Aorta (tissue), 5 donors: Measurements from ENCODE around the gene PAPLN. TPM values are rescaled to one million over a fixed set of nuclear protein-coding genes. Genes with fewer than 3 reads are reported as not detected.

Source experiments
- ATAC-seq: fragments of 200-7000 bp; cut with Tn5 transposase; one replicate; pipeline ENCODE4 v1.9.1; 2022; ENCODE audit warnings: moderate library complexity; ENCODE audit not compliant: low FRiP score
- DNase-seq, 2 donors: peaks; one replicate each; pipeline ENCODE4 v3.0.0-alpha.2; 2020
- H3K27ac ChIP-seq, 2 donors: one replicate each; pipeline ENCODE4 v1.5.1; 2013; ENCODE audit warnings: low read length in 2 of 2, mild to moderate bottlenecking in 2 of 2, moderate library complexity in 2 of 2, control low read depth in 1 of 2, inconsistent platforms in 1 of 2, low read depth in 1 of 2
- H3K27me3 ChIP-seq, 2 donors: one replicate each; pipeline ENCODE4 v1.6.1; 2013; ENCODE audit warnings: control low read depth in 1 of 2, low read length in 1 of 2, mild to moderate bottlenecking in 1 of 2, moderate library complexity in 1 of 2; ENCODE audit not compliant: insufficient read depth in 2 of 2, control insufficient read depth in 1 of 2
- H3K36me3 ChIP-seq, 2 donors: one replicate each; pipeline ENCODE4 v1.6.1; 2013; ENCODE audit warnings: control low read depth in 1 of 2, low read length in 1 of 2, mild to moderate bottlenecking in 1 of 2; ENCODE audit not compliant: insufficient read depth in 2 of 2, control insufficient read depth in 1 of 2
- H3K4me1 ChIP-seq, 2 donors: one replicate each; pipeline ENCODE4 v1.6.1; 2013; ENCODE audit warnings: low read length in 2 of 2, control low read depth in 1 of 2, mild to moderate bottlenecking in 1 of 2, moderate library complexity in 1 of 2; ENCODE audit not compliant: insufficient read depth in 2 of 2, control insufficient read depth in 1 of 2
- H3K4me3 ChIP-seq, 2 donors: one replicate each; pipeline ENCODE4 v1.5.1; 2013; ENCODE audit warnings: low read length in 2 of 2, control low read depth in 1 of 2, mild to moderate bottlenecking in 1 of 2
- H3K9me3 ChIP-seq: one replicate; pipeline ENCODE4 v1.6.1; 2013; ENCODE audit warnings: mild to moderate bottlenecking, low read length; ENCODE audit not compliant: control insufficient read depth
- WGBS, 2 donors: extraction: QIAGEN DNeasy Blood & Tissue Kit; methylation state at CpG; one replicate each; pipeline ENCODE4 v1.1.7; 2013; 5-methylcytosine and 5-hydroxymethylcytosine counted together
- intact Hi-C, 2 donors: fragments of 100-400 bp; cut with DNase I; formaldehyde crosslinking; loops; one replicate each; pipeline versions ENCODE4 v1.14.2 to v1.15.0; 2022
- polyA plus RNA-seq, 2 donors: library from polyadenylated mRNA; stranded (reverse); fragments of 200-250 nt; gene quantifications; one replicate each; pipeline ENCODE4 v1.2.3, GENCODE V29; 2013
- total RNA-seq, 2 donors: library from RNA; stranded (reverse); fragmentation: NEBNext Ultra II Directional; extraction: Animal tissue kit (Norgen Biotek cat#: 25700); gene quantifications; one replicate each; pipeline ENCODE4 v1.2.1, GENCODE V29; 2021
- donor health status: healthy with polysubstance abuse.
- donor health status: Bipolar disorder and iron deficiency.
- donor health status: DM: no; HTN: no; CAD: no.
- donor health status: DM: no; HTN: no; CAD: no.
- donor health status: DM: yes; HTN: yes; CAD: no.

The PAPLN gene
- total and polyA plus RNA-seq, 4 donors: 3.1 to 21.4 (median 7.8) TPM

- DNase-seq: peak; percentile 77 to 86
- no peaks in the 10 kb centered on the region for H3K9me3 ChIP-seq
- H3K27me3 ChIP-seq: no peaks in the 10 kb centered on the region
- H3K27ac ChIP-seq: peak overlapping the region in 1 of 2 donors; percentile 58
- intact Hi-C loops: no loop called here
- H3K4me1 ChIP-seq: no peaks in the 10 kb centered on the region
- ATAC-seq: peak; percentile 85
- WGBS, 2 donors: 3 to 4% methylated on average over 48 of the region's 48 CpGs
- H3K4me3 ChIP-seq: peak overlapping the region; percentile 28 to 29
- no peaks in the 10 kb centered on the region for H3K36me3 ChIP-seq
Observed at GRCh38 chr14:73269729-73270531, 32.6 kb downstream of the PAPLN start.

- no peak overlapping the region for H3K4me3 ChIP-seq
- no peaks in the 10 kb centered on the region for H3K27me3 ChIP-seq
- intact Hi-C loops: no loop called here
- H3K9me3 ChIP-seq: no peaks in the 10 kb centered on the region
- ATAC-seq (no peak), DNase-seq (no peak)
- peaks cover 3% of the 10 kb centered on the region in 2 donors for H3K36me3 ChIP-seq
- no peak overlapping the region for H3K27ac ChIP-seq
- WGBS, 2 donors: 23 to 26% methylated on average over 6 of the region's 6 CpGs
- H3K4me1 ChIP-seq: no peaks in the 10 kb centered on the region
Observed at GRCh38 chr14:73272393-73272792, 35.1 kb downstream of the PAPLN start.

DNA sequence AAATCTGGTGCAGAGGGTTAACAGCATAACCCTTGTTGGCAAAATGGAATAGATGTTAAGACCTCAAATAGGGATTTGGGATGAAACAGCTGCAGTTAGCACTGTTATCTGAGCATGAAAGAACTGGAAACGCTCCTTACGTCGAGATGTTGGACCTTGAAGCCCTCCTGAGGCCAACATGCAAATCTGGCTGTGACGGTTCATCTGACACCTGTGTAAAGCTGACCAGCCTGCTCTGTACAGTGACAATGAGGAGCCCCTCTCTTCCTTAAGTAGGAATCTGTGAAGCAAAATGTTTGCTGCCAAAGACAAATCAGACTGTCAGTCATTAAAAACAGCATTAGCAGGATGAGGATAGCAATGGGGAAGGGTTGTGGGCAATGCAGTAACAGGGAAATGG lies 36.5 kb downstream of the PAPLN start:
- no peak for ATAC-seq
- no peaks in the 10 kb centered on the region for H3K4me1 ChIP-seq
- no peak for DNase-seq
- H3K27me3 ChIP-seq: no peaks in the 10 kb centered on the region
- WGBS, 2 donors: 84 to 87% methylated on average over 4 of the region's 4 CpGs
- H3K9me3 ChIP-seq: no peaks in the 10 kb centered on the region
- no peak overlapping the region for H3K27ac ChIP-seq
- no peak overlapping the region for H3K4me3 ChIP-seq
- intact Hi-C loops: no loop called here
- peaks cover 3% of the 10 kb centered on the region in 2 donors for H3K36me3 ChIP-seq

- WGBS, 2 donors: 87 to 91% methylated on average over 7 of the region's 7 CpGs
- intact Hi-C loops: no loop called here
- peaks cover 3 to 5% of the 10 kb centered on the region in 2 donors for H3K36me3 ChIP-seq
Observed at GRCh38 chr14:73276836-73277235, 39.5 kb downstream of the PAPLN start.

GRCh38 chr14:73277376-73277775 lies 40.1 kb downstream of the PAPLN start:
- no peaks in the 10 kb centered on the region for H3K4me1 ChIP-seq
- WGBS, 2 donors: 94 to 98% methylated on average over 2 of the region's 2 CpGs
- DNase-seq (no peak), ATAC-seq (no peak)
- intact Hi-C loops: no loop called here
- no peak overlapping the region for H3K27ac ChIP-seq
- peaks cover 5 to 7% of the 10 kb centered on the region in 2 donors for H3K36me3 ChIP-seq
- no peaks in the 10 kb centered on the region for H3K27me3 ChIP-seq
- no peak overlapping the region for H3K4me3 ChIP-seq
- H3K9me3 ChIP-seq: no peaks in the 10 kb centered on the region

More at GRCh38 chr14:73276836-73277235, 39.5 kb downstream of the PAPLN start:
- DNase-seq: no peak
- ATAC-seq: no peak
- H3K4me3 ChIP-seq: no peak overlapping the region
- H3K27ac ChIP-seq: no peak overlapping the region
- H3K4me1 ChIP-seq: no peaks in the 10 kb centered on the region
- H3K9me3 ChIP-seq: no peaks in the 10 kb centered on the region
- H3K27me3 ChIP-seq: no peaks in the 10 kb centered on the region

DNA sequence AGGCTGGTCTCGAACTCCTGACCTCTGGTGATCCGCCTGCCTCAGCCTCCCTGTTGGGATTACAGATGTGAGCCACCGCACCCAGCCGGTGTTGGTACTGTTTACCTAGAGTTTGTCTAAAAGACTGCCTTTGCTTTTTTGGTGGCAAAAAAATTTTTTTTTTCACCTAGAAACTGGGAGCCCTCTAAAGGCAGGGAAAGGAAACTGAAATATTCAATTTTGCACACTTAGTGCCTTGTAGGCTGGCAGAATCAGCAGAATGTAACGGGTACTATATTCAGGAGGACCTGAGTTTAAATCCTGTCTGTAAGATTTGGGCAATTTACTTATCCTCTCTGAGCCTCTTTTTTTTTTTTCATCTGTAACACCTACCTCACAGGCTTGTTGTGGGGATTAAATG lies 43.6 kb downstream of the PAPLN start:
- no peak overlapping the region for H3K4me3 ChIP-seq
- ATAC-seq (no peak), DNase-seq (no peak)
- no peaks in the 10 kb centered on the region for H3K27me3 ChIP-seq
- peaks cover 8 to 9% of the 10 kb centered on the region in 2 donors for H3K36me3 ChIP-seq
- H3K27ac ChIP-seq: no peak overlapping the region
- intact Hi-C loops: no loop called here
- 94 to 96% methylated on average over 5 of the region's 5 CpGs for WGBS, 2 donors
- no peaks in the 10 kb centered on the region for H3K4me1 ChIP-seq
- H3K9me3 ChIP-seq: no peaks in the 10 kb centered on the region

- intact Hi-C loops: no loop called here
- Histone ChIP-seq H3K4me1 (no peaks in the 10 kb centered on the region), H3K9me3 (no peaks in the 10 kb centered on the region), H3K36me3 (peaks cover 6 to 7% of the 10 kb centered on the region in 2 donors), H3K27me3 (no peaks in the 10 kb centered on the region), H3K27ac (no peak overlapping the region), H3K4me3 (no peak overlapping the region)
- whole genome bisulfite sequencing, 2 donors: 56 to 59% methylated on average over 12 of the region's 12 CpGs
- DNase-seq: no peak
- no peak for ATAC-seq
Observed at GRCh38 chr14:73283608-73284379, 46.5 kb downstream of the PAPLN start.

GRCh38 chr14:73285979-73286378 lies 48.7 kb downstream of the PAPLN start:
- Histone ChIP-seq H3K9me3 (no peaks in the 10 kb centered on the region), H3K27me3 (no peaks in the 10 kb centered on the region), H3K27ac (no peak overlapping the region), H3K36me3 (peaks cover 3 to 7% of the 10 kb centered on the region in 2 donors), H3K4me1 (no peaks in the 10 kb centered on the region), H3K4me3 (no peak overlapping the region)
- no peak for ATAC-seq
- DNase-seq: no peak
- intact Hi-C loops: no loop called here
- 73 to 100% methylated on average over 1 of the region's 1 CpG for WGBS, 2 donors
